ENCODE results near the gene UGGT2. TPM values are rescaled to one million over a fixed set of nuclear protein-coding genes. Genes with fewer than 3 reads are reported as not detected.

Gene UGGT2
- total and polyA plus RNA-seq, 2 donors (not counting 1 experiment from before 2014, with no cell fraction given), result 0.39 to 6.7 TPM

DNA sequence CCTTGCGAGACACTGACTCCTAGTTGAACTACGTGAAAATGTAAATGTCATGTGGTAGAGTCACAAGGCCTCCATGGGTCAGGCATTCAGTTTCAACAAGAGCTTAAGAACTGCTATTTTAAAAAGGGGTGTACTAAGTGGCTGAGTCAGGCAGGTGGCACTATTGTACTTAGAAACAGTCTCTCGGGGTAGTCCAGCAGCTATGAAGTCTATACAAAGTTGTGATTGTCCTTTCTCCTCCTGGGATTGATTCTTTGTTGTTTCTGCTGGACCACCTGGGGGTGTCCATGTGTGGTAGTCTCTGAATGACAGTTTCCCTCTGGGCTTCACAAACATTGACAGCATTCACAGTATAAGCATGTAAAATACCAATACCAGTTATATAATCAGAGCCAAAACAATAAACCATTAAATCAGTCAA lies 33.0 kb downstream of the UGGT2 start:
- no peak overlapping the region for H3K27ac ChIP-seq (ENCODE audit: low read length in 2 of 2)

DNA sequence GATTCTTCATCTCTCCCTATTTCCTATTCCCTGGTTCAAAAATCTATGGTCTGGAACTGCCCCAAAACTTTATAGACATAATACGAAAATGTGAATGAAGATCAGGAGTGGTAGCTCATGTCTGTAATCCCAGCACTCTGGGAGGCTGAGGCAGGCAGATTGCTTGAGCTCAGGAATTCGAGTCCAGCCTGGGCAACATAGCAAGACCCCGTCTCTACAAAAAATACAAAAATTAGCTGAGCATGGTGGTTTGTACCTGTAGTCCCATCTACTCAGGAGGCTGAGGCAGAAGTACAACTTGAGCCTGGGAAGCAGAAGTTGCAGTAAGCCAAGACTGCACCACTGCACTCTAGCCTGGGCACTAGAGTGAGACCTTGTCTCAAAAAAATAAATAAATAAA lies 35.1 kb downstream of the UGGT2 start:
- ATAC-seq (ENCODE audit: low read depth) (no peak), DNase-seq (no peak)
- H3K4me1 ChIP-seq (ENCODE audit: control insufficient read depth in 2 of 2, insufficient read depth in 2 of 2, low read length in 2 of 2), result no peaks in the 10 kb centered on the region
- H3K9me3 ChIP-seq (ENCODE audit: control extremely low read depth in 1 of 3, control insufficient read depth in 2 of 3, insufficient read depth in 1 of 3, low read length in 2 of 3), result peaks cover 0 to 8% (median 0%) of the 10 kb centered on the region in 3 donors
- H3K4me3 ChIP-seq (ENCODE audit: control extremely low read depth in 1 of 5, extremely low read depth in 1 of 5, insufficient read depth in 1 of 5, low read depth in 2 of 5, low read length in 4 of 5), result no peak overlapping the region
- no peak for TF ChIP-seq EZH2 (IDR thresholded peaks at IDR 0.05; ENCODE audit: borderline replicate concordance, insufficient read depth, low read depth, low read length, poor library complexity, severe bottlenecking)
- TF ChIP-seq, protein P1, sequence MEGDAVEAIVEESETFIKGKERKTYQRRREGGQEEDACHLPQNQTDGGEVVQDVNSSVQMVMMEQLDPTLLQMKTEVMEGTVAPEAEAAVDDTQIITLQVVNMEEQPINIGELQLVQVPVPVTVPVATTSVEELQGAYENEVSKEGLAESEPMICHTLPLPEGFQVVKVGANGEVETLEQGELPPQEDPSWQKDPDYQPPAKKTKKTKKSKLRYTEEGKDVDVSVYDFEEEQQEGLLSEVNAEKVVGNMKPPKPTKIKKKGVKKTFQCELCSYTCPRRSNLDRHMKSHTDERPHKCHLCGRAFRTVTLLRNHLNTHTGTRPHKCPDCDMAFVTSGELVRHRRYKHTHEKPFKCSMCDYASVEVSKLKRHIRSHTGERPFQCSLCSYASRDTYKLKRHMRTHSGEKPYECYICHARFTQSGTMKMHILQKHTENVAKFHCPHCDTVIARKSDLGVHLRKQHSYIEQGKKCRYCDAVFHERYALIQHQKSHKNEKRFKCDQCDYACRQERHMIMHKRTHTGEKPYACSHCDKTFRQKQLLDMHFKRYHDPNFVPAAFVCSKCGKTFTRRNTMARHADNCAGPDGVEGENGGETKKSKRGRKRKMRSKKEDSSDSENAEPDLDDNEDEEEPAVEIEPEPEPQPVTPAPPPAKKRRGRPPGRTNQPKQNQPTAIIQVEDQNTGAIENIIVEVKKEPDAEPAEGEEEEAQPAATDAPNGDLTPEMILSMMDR (IDR thresholded peaks at IDR 0.05), result no peak
- H3K27me3 Mint-ChIP-seq, result no peaks in the 10 kb centered on the region
- no peak overlapping the region for H2AFZ ChIP-seq (ENCODE audit: insufficient read depth, low read depth, low read length, poor library complexity, severe bottlenecking)
- no peak overlapping the region for H3K27ac Mint-ChIP-seq
- H3K4me3 Mint-ChIP-seq, result no peak overlapping the region
- no peaks in the 10 kb centered on the region for H3K4me1 Mint-ChIP-seq
- no peaks in the 10 kb centered on the region for H3K27me3 ChIP-seq (replicated peaks in 1 of 4; ENCODE audit: control extremely low read depth in 1 of 4, control insufficient read depth in 3 of 4, insufficient read depth in 4 of 4, low read length in 3 of 4)
- H3K9me3 Mint-ChIP-seq (ENCODE audit: insufficient read depth), result peaks cover 4% of the 10 kb centered on the region
- ChIA-PET CTCF (no interaction called here), POLR2A (no interaction called here)
- WGBS (ENCODE audit: insufficient coverage), result 93% methylated on average over 2 of the region's 3 CpGs
- no peak overlapping the region for H3K9ac ChIP-seq (ENCODE audit: low read length)
- H3K36me3 ChIP-seq (replicated peaks in 1 of 2; ENCODE audit: control extremely low read depth in 1 of 2, control insufficient read depth in 1 of 2, extremely low read depth in 1 of 2, insufficient read depth in 2 of 2, low read length in 1 of 2), result no peaks in the 10 kb centered on the region
- H3K27ac ChIP-seq (ENCODE audit: low read length in 2 of 2), result no peak overlapping the region
- H3K4me2 ChIP-seq (replicated peaks; ENCODE audit: low read depth, low read length, poor library complexity, severe bottlenecking), result no peak overlapping the region
- H4K20me1 ChIP-seq (ENCODE audit: control insufficient read depth, insufficient read depth, low read length, poor library complexity, severe bottlenecking), result no peaks in the 10 kb centered on the region
- intact Hi-C loops (cut with micrococcal nuclease), result no loop called here
- H3K79me2 ChIP-seq (ENCODE audit: control insufficient read depth, insufficient read depth, low read length), result no peaks in the 10 kb centered on the region

More for the DNA sequence above, 33.0 kb downstream of the UGGT2 start:
- intact Hi-C loops (cut with micrococcal nuclease), result loop anchor here (5.0 kb wide), 1 partner anchor 797 kb away; no protein-coding TSS in a partner anchor
- Histone ChIP-seq H3K9ac (ENCODE audit: low read length) (no peak overlapping the region), H3K9me3 (ENCODE audit: control extremely low read depth in 1 of 3, control insufficient read depth in 2 of 3, insufficient read depth in 1 of 3, low read length in 2 of 3) (peaks cover 0 to 8% (median 0%) of the 10 kb centered on the region in 3 donors), H3K4me3 (ENCODE audit: control extremely low read depth in 1 of 5, extremely low read depth in 1 of 5, insufficient read depth in 1 of 5, low read depth in 2 of 5, low read length in 4 of 5) (no peak overlapping the region), H3K27me3 (replicated peaks in 1 of 4; ENCODE audit: control extremely low read depth in 1 of 4, control insufficient read depth in 3 of 4, insufficient read depth in 4 of 4, low read length in 3 of 4) (no peaks in the 10 kb centered on the region), H4K20me1 (ENCODE audit: control insufficient read depth, insufficient read depth, low read length, poor library complexity, severe bottlenecking) (no peaks in the 10 kb centered on the region), H2AFZ (ENCODE audit: insufficient read depth, low read depth, low read length, poor library complexity, severe bottlenecking) (no peak overlapping the region), H3K36me3 (replicated peaks in 1 of 2; ENCODE audit: control extremely low read depth in 1 of 2, control insufficient read depth in 1 of 2, extremely low read depth in 1 of 2, insufficient read depth in 2 of 2, low read length in 1 of 2) (no peaks in the 10 kb centered on the region), H3K4me1 (ENCODE audit: control insufficient read depth in 2 of 2, insufficient read depth in 2 of 2, low read length in 2 of 2) (no peaks in the 10 kb centered on the region), H3K4me2 (replicated peaks; ENCODE audit: low read depth, low read length, poor library complexity, severe bottlenecking) (no peak overlapping the region), H3K79me2 (ENCODE audit: control insufficient read depth, insufficient read depth, low read length) (no peaks in the 10 kb centered on the region)
- TF ChIP-seq, protein P1 (IDR thresholded peaks at IDR 0.05), result peak; percentile 36
- no peak for TF ChIP-seq EZH2 (IDR thresholded peaks at IDR 0.05; ENCODE audit: borderline replicate concordance, insufficient read depth, low read depth, low read length, poor library complexity, severe bottlenecking)
- DNase-seq (peak; percentile 26), ATAC-seq (ENCODE audit: low read depth) (no peak)
- H3K27me3 Mint-ChIP-seq, result no peaks in the 10 kb centered on the region
- H3K27ac Mint-ChIP-seq, result no peak overlapping the region
- no peak overlapping the region for H3K4me3 Mint-ChIP-seq
- no peaks in the 10 kb centered on the region for H3K4me1 Mint-ChIP-seq
- peaks cover 4% of the 10 kb centered on the region for H3K9me3 Mint-ChIP-seq (ENCODE audit: insufficient read depth)
- POLR2A ChIA-PET, result no interaction called here
- CTCF ChIA-PET, result interaction anchor here (1.0 to 1.4 kb wide), 8 partner anchors 20 to 1007 kb away, joined by 3 to 13 read pairs (median 4); no protein-coding TSS in a partner anchor
- 61% methylated on average over 3 of the region's 3 CpGs for WGBS (ENCODE audit: insufficient coverage)
